Kidney (tissue), 14 donors: ENCODE results near the gene GALNT17. TPM values are rescaled to one million over a fixed set of nuclear protein-coding genes. Genes with fewer than 3 reads are reported as not detected.

Source experiments
- DNase-seq, 5 donors: peaks; one replicate each; pipeline ENCODE4 v3.0.0-alpha.2; 2013 to 2020
- FAIRE-seq: peaks from 2 replicates; lab custom pipeline; 2012; peaks lifted over from hg19 to GRCh38; lab: Jason Lieb, UNC
- H3K27ac ChIP-seq, 2 donors: one replicate each; pipeline ENCODE4 v1.7.0; 2013; ENCODE audit warnings: low read depth in 2 of 2, low read length in 2 of 2, inconsistent platforms in 1 of 2
- H3K27me3 ChIP-seq: one replicate; pipeline ENCODE4 v1.7.1; 2013; ENCODE audit warnings: low read length, inconsistent platforms; ENCODE audit not compliant: control insufficient read depth, insufficient read depth
- H3K36me3 ChIP-seq, 3 donors: one replicate each; pipeline versions ENCODE4 v1.7.0 to v1.7.1; 2013; ENCODE audit warnings: low read length in 3 of 3, control low read depth in 1 of 3, inconsistent platforms in 1 of 3; ENCODE audit not compliant: insufficient read depth in 3 of 3, control insufficient read depth in 2 of 3
- H3K4me1 ChIP-seq, 3 donors: one replicate each; pipeline versions ENCODE4 v1.7.0 to v1.7.1; 2013; ENCODE audit warnings: low read length in 3 of 3, inconsistent platforms in 1 of 3, low read depth in 1 of 3; ENCODE audit not compliant: control insufficient read depth in 2 of 3, insufficient read depth in 2 of 3
- H3K4me3 ChIP-seq, 3 donors: one replicate each; pipeline versions ENCODE4 v1.7.0 to v1.8.1; 2013; ENCODE audit warnings: low read length in 3 of 3, control low read depth in 1 of 3, inconsistent platforms in 1 of 3
- H3K9ac ChIP-seq, 3 donors: one replicate each; pipeline versions ENCODE4 v1.7.0 to v1.7.1; 2013; ENCODE audit warnings: low read length in 3 of 3, control low read depth in 1 of 3, inconsistent platforms in 1 of 3
- H3K9me3 ChIP-seq, 3 donors: one replicate each; pipeline versions ENCODE4 v1.7.0 to v1.7.1; 2013; ENCODE audit warnings: low read length in 3 of 3, control low read depth in 1 of 3, inconsistent platforms in 1 of 3; ENCODE audit not compliant: control insufficient read depth in 2 of 3, insufficient read depth in 1 of 3
- intact Hi-C: fragments of 100-400 bp; cut with DNase I; formaldehyde crosslinking; loops from one replicate; pipeline ENCODE4 v1.11.1; 2022
- polyA plus RNA-seq: library from polyadenylated mRNA; stranded (reverse); fragments of 350-450 nt; fragmentation: Illumina TruSeq; extraction: RNeasy Lipid Tissue Mini Kit (QIAGEN cat#74804); gene quantifications from one replicate; pipeline ENCODE4 v1.2.3, GENCODE V29; 2014; ENCODE audit warnings: low read depth, low replicate concordance; ENCODE audit not compliant: insufficient read depth
- total RNA-seq: library from RNA; stranded (reverse); fragmentation: NEBNext Ultra II Directional; extraction: Animal tissue kit (Norgen Biotek cat#: 25700); gene quantifications from one replicate; pipeline ENCODE4 v1.2.1, GENCODE V29; 2021
- TF ChIP-seq, protein P1 (sequence below): IDR thresholded peaks from 3 replicates; pipeline ENCODE4 v1.5.1; 2012; ENCODE audit warnings: mild to moderate bottlenecking, moderate library complexity, borderline replicate concordance; ENCODE audit not compliant: insufficient read depth; ENCODE audit errors: extremely low read depth
- donor health status: control.
- donor health status: control.
- donor health status: control.
- donor health status: control.
- donor health status: control.
- donor health status: DM: yes; HTN: yes; CAD: no.
- donor health status: Normal renal cell carcinoma (clear cell type).

Gene GALNT17
- total and polyA plus RNA-seq, 2 donors from 2014 or later: 2.4 to 5.5 TPM

- DNase-seq: no peak
- H3K9ac ChIP-seq: no peak overlapping the region
- H3K4me1 ChIP-seq: no peaks in the 10 kb centered on the region
- no peak overlapping the region for H3K4me3 ChIP-seq
- intact Hi-C loops: no loop called here
- H3K9me3 ChIP-seq: no peaks in the 10 kb centered on the region
- TF ChIP-seq, protein P1, sequence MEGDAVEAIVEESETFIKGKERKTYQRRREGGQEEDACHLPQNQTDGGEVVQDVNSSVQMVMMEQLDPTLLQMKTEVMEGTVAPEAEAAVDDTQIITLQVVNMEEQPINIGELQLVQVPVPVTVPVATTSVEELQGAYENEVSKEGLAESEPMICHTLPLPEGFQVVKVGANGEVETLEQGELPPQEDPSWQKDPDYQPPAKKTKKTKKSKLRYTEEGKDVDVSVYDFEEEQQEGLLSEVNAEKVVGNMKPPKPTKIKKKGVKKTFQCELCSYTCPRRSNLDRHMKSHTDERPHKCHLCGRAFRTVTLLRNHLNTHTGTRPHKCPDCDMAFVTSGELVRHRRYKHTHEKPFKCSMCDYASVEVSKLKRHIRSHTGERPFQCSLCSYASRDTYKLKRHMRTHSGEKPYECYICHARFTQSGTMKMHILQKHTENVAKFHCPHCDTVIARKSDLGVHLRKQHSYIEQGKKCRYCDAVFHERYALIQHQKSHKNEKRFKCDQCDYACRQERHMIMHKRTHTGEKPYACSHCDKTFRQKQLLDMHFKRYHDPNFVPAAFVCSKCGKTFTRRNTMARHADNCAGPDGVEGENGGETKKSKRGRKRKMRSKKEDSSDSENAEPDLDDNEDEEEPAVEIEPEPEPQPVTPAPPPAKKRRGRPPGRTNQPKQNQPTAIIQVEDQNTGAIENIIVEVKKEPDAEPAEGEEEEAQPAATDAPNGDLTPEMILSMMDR: no peak
- no peak overlapping the region for H3K27ac ChIP-seq
- H3K36me3 ChIP-seq: no peaks in the 10 kb centered on the region
- no peaks in the 10 kb centered on the region for H3K27me3 ChIP-seq
- FAIRE-seq: no peak
Measured at GRCh38 chr7:71707041-71707440, 575.1 kb downstream of the GALNT17 start.

- H3K36me3 ChIP-seq: no peaks in the 10 kb centered on the region
- DNase-seq: no peak
- H3K27me3 ChIP-seq: no peaks in the 10 kb centered on the region
- no peaks in the 10 kb centered on the region for H3K9me3 ChIP-seq
- no peak overlapping the region for H3K4me3 ChIP-seq
- H3K9ac ChIP-seq: no peak overlapping the region
- TF ChIP-seq, protein P1: no peak
- no peak for FAIRE-seq
- H3K27ac ChIP-seq: no peak overlapping the region
- intact Hi-C loops: no loop called here
- H3K4me1 ChIP-seq: no peaks in the 10 kb centered on the region
Measured at GRCh38 chr7:71708710-71709109, 576.8 kb downstream of the GALNT17 start.

GRCh38 chr7:71710442-71710841 lies 578.5 kb downstream of the GALNT17 start:
- no peak for DNase-seq
- H3K4me1 ChIP-seq: no peaks in the 10 kb centered on the region
- TF ChIP-seq, protein P1: no peak
- H3K36me3 ChIP-seq: no peaks in the 10 kb centered on the region
- H3K4me3 ChIP-seq: no peak overlapping the region
- no peak overlapping the region for H3K27ac ChIP-seq
- FAIRE-seq: no peak
- no peaks in the 10 kb centered on the region for H3K9me3 ChIP-seq
- intact Hi-C loops: no loop called here
- H3K9ac ChIP-seq: no peak overlapping the region
- H3K27me3 ChIP-seq: no peaks in the 10 kb centered on the region

DNA sequence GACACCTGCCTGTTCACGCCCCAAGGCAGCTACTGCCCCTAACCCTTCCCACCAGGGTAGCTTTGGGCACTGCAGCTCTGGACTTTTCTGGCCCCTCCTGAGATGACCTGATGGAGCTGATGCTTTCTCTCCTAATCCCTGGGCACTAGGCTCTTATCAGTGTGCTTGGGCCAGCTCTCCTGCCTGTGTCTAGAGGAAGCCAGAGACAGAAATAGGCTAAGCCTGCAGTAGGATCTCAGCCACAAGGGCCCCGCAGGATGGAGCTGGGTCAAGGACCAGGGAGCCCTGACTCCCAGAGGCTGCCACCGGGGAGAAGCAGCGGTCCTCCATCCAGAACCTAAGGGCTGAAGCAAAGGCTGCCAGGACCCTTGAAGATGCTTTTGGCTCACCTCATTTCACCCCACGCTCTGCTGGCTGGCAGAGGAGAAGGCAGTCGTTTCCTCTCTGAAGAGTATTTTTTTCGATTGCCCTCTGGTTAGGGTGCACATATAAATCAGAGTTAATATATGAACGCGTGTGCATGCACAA lies 580.8 kb downstream of the GALNT17 start:
- H3K9ac ChIP-seq: no peak overlapping the region

More for the DNA sequence above, 580.8 kb downstream of the GALNT17 start:
- Histone ChIP-seq H3K27ac (no peak overlapping the region), H3K36me3 (no peaks in the 10 kb centered on the region), H3K4me3 (no peak overlapping the region), H3K27me3 (no peaks in the 10 kb centered on the region), H3K9me3 (no peaks in the 10 kb centered on the region), H3K4me1 (no peaks in the 10 kb centered on the region)
- FAIRE-seq (no peak), DNase-seq (no peak)
- intact Hi-C loops: no loop called here
- TF ChIP-seq, protein P1: no peak
